NT2/D1 (cell line): Measurements from ENCODE around the gene FAM24B.

Experiments
- SUZ12 ChIP-seq: IDR thresholded peaks from 2 replicates; pipeline ENCODE4 v1.6.1; 2011; ENCODE audit not compliant: insufficient read length, insufficient read depth; ENCODE audit errors: extremely low read depth
- YY1 ChIP-seq: IDR thresholded peaks from 2 replicates; pipeline ENCODE4 v1.6.1; 2011; ENCODE audit not compliant: insufficient read length, insufficient read depth
- ZNF274 ChIP-seq: IDR thresholded peaks from 2 replicates; pipeline ENCODE4 v1.6.1; 2011; ENCODE audit warnings: mild to moderate bottlenecking, low read depth, low read length

DNA sequence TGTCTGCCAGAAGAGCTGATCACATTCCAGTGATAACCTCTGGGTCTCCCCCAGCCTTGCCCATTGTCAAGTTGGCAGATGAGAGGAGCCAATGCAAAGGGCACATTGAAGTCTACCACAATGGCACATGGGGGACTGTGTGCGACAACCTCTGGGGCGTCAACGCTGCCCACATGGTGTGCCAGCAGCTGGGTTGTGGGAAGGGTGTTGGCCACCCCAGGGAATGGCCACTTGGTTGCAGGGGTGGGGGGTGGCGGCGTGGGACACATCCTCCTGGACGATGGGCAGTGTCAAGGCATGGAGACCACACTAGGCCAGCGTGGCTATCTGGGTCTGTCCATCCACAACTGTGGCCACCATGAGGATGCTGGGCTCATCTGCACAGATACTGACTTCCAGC lies 77.1 kb downstream of the FAM24B start:
- TF ChIP-seq SUZ12 (no peak), YY1 (no peak), ZNF274 (no peak)
